ENCODE data around the gene MRPL44.
"Not testable (repeated sequence)": the region's sequence is repeated elsewhere in the genome, so short reads cannot be mapped to it uniquely, and the experiment has no call there.

The MRPL44 gene

GRCh38 chr2:223971731-223972130, 14.5 kb downstream of the MRPL44 start:
- no peak for DNase-seq (ENCODE audit: low read depth)

- no peak for DNase-seq (ENCODE audit: low read depth)
Observed at GRCh38 chr2:223972656-223973102, 15.4 kb downstream of the MRPL44 start.

- DNase-seq (ENCODE audit: low read depth), result no peak
Observed at GRCh38 chr2:223973606-223974005, 16.3 kb downstream of the MRPL44 start.

- no peak for DNase-seq (ENCODE audit: low read depth)
Observed at GRCh38 chr2:223976635-223977226, 19.5 kb downstream of the MRPL44 start.

- no peak for DNase-seq (ENCODE audit: low read depth)
Observed at GRCh38 chr2:223978451-223978850, 21.2 kb downstream of the MRPL44 start.

- DNase-seq (ENCODE audit: low read depth), result no peak
Observed at GRCh38 chr2:223979730-223980396, 22.6 kb downstream of the MRPL44 start.

- DNase-seq (ENCODE audit: low read depth), result no peak
Observed at GRCh38 chr2:223980397-223980735, 23.1 kb downstream of the MRPL44 start.

- DNase-seq (ENCODE audit: low read depth), result no peak
Observed at GRCh38 chr2:223980803-223981202, 23.5 kb downstream of the MRPL44 start.

GRCh38 chr2:223981241-223981640, 24.0 kb downstream of the MRPL44 start:
- DNase-seq (ENCODE audit: low read depth), result no peak

GRCh38 chr2:223989206-223989855, 32.1 kb downstream of the MRPL44 start:
- no peak for DNase-seq (ENCODE audit: low read depth)

GRCh38 chr2:223989856-223990232, 32.6 kb downstream of the MRPL44 start:
- no peak for DNase-seq (ENCODE audit: low read depth)

- DNase-seq (ENCODE audit: low read depth), result no peak
Observed at GRCh38 chr2:223991611-223992010, 34.3 kb downstream of the MRPL44 start.

- peak; percentile 20 for DNase-seq (ENCODE audit: low read depth)
Observed at GRCh38 chr2:223993634-223994232, 36.5 kb downstream of the MRPL44 start.

- no peak for DNase-seq (ENCODE audit: low read depth)
Observed at GRCh38 chr2:223994562-223995162, 37.4 kb downstream of the MRPL44 start.

- DNase-seq (ENCODE audit: low read depth), result no peak
Observed at GRCh38 chr2:223995569-223995968, 38.3 kb downstream of the MRPL44 start.

GRCh38 chr2:223996391-223996790, 39.1 kb downstream of the MRPL44 start:
- no peak for DNase-seq (ENCODE audit: low read depth)

GRCh38 chr2:223997938-223998337, 40.7 kb downstream of the MRPL44 start:
- DNase-seq (ENCODE audit: low read depth), result no peak

GRCh38 chr2:223998948-223999347, 41.7 kb downstream of the MRPL44 start:
- no peak for DNase-seq (ENCODE audit: low read depth)

- no peak for DNase-seq (ENCODE audit: low read depth)
Observed at GRCh38 chr2:223999862-224000261, 42.6 kb downstream of the MRPL44 start.

- DNase-seq (ENCODE audit: low read depth), result not testable (repeated sequence)
Observed at GRCh38 chr2:224000662-224001061, 43.4 kb downstream of the MRPL44 start.

GRCh38 chr2:224004105-224004695, 46.9 kb downstream of the MRPL44 start:
- no peak for DNase-seq (ENCODE audit: low read depth)

- no peak for DNase-seq (ENCODE audit: low read depth)
Observed at GRCh38 chr2:224008702-224009261, 51.5 kb downstream of the MRPL44 start.

Measured in stimulated activated CD8-positive, alpha-beta memory T cell treated with anti-CD3 and anti-CD28 coated beads, Interleukin-15, amount 100 ng/mL, for 1 hour (primary cell).